ENCODE data around the gene APH1A.

APH1A gene

GRCh38 chr1:150302902-150303301, 34.1 kb upstream of the APH1A start:
- Histone ChIP-seq H3K4me3 (replicated peaks; ENCODE audit: insufficient read depth, low read length) (no peak overlapping the region), H3K27me3 (ENCODE audit: insufficient read depth, poor library complexity, severe bottlenecking) (no peaks in the 10 kb centered on the region), H3K27ac (replicated peaks) (no peak overlapping the region)
- TF ChIP-seq CTCF (IDR thresholded peaks at IDR 0.05; ENCODE audit: insufficient read depth, low read length) (no peak), REST (IDR thresholded peaks at IDR 0.05; ENCODE audit: insufficient replicate concordance, low read depth) (no peak), SPI1 (IDR thresholded peaks at IDR 0.05; ENCODE audit: borderline replicate concordance, low read depth) (no peak)
- DNase-seq (ENCODE audit: low read depth in 1 of 2, low spot score in 1 of 2): no peak

GRCh38 chr1:150302338-150302737, 33.5 kb upstream of the APH1A start:
- TF ChIP-seq REST (IDR thresholded peaks at IDR 0.05; ENCODE audit: insufficient replicate concordance, low read depth): no peak
- no peaks in the 10 kb centered on the region for H3K27me3 ChIP-seq (ENCODE audit: insufficient read depth, poor library complexity, severe bottlenecking)
- no peak for DNase-seq (ENCODE audit: low read depth in 1 of 2, low spot score in 1 of 2)
- no peak overlapping the region for H3K27ac ChIP-seq (replicated peaks)
- no peak overlapping the region for H3K4me3 ChIP-seq (replicated peaks; ENCODE audit: insufficient read depth, low read length)

GRCh38 chr1:150299716-150300115, 30.9 kb upstream of the APH1A start:
- TF ChIP-seq SPI1 (IDR thresholded peaks at IDR 0.05; ENCODE audit: borderline replicate concordance, low read depth) (no peak), GABPA (IDR thresholded peaks at IDR 0.05; ENCODE audit: low read depth) (no peak)
- Histone ChIP-seq H3K27me3 (ENCODE audit: insufficient read depth, poor library complexity, severe bottlenecking) (no peaks in the 10 kb centered on the region), H3K4me3 (replicated peaks; ENCODE audit: insufficient read depth, low read length) (no peak overlapping the region), H3K27ac (replicated peaks) (no peak overlapping the region)
- DNase-seq (ENCODE audit: low read depth in 1 of 2, low spot score in 1 of 2): no peak

- H3K4me3 ChIP-seq (replicated peaks; ENCODE audit: insufficient read depth, low read length): no peak overlapping the region
- TF ChIP-seq CTCF (IDR thresholded peaks at IDR 0.05; ENCODE audit: insufficient read depth, low read length): no peak
- no peak for TF ChIP-seq SPI1 (IDR thresholded peaks at IDR 0.05; ENCODE audit: borderline replicate concordance, low read depth)
- TF ChIP-seq GABPA (IDR thresholded peaks at IDR 0.05; ENCODE audit: low read depth): no peak
- no peak for TF ChIP-seq REST (IDR thresholded peaks at IDR 0.05; ENCODE audit: insufficient replicate concordance, low read depth)
- no peak for TF ChIP-seq POLR2AphosphoS5 (IDR thresholded peaks at IDR 0.05; ENCODE audit: low read depth)
- no peak for DNase-seq (ENCODE audit: low read depth in 1 of 2, low spot score in 1 of 2)
These were observed 26.7 kb upstream of the APH1A start for GRCh38 chr1:150295476-150295875.

More at GRCh38 chr1:150295476-150295875, 26.7 kb upstream of the APH1A start:
- Histone ChIP-seq H3K27ac (replicated peaks) (no peak overlapping the region), H3K27me3 (ENCODE audit: insufficient read depth, poor library complexity, severe bottlenecking) (no peaks in the 10 kb centered on the region)
